Ishikawa (cell line): ENCODE results near the gene WNT8A.

Experiments
- CEBPB ChIP-seq: IDR thresholded peaks from 2 replicates; pipeline ENCODE4 v1.6.1; 2012
- EGR1 ChIP-seq: IDR thresholded peaks from 2 replicates; pipeline ENCODE4 v1.6.1; 2012
- EP300 ChIP-seq: IDR thresholded peaks from 2 replicates; pipeline ENCODE4 v1.6.1; 2012; ENCODE audit warnings: borderline replicate concordance
- FOXM1 ChIP-seq: IDR thresholded peaks from 2 replicates; pipeline ENCODE4 v1.6.1; 2012; ENCODE audit warnings: low read depth, borderline replicate concordance
- MAX ChIP-seq: IDR thresholded peaks from 2 replicates; pipeline ENCODE4 v1.6.1; 2012
- RAD21 ChIP-seq: IDR thresholded peaks from 2 replicates; pipeline ENCODE4 v1.6.1; 2012; ENCODE audit warnings: low read depth
- REST ChIP-seq: IDR thresholded peaks from 2 replicates; pipeline ENCODE4 v1.6.1; 2012; ENCODE audit warnings: low read depth, mild to moderate bottlenecking
- TEAD4 ChIP-seq: IDR thresholded peaks from 2 replicates; pipeline ENCODE4 v1.6.1; 2012
- YY1 ChIP-seq: IDR thresholded peaks from 2 replicates; pipeline ENCODE4 v1.6.1; 2012; ENCODE audit warnings: low read depth
- ZBTB7A ChIP-seq: IDR thresholded peaks from 2 replicates; pipeline ENCODE4 v1.6.1; 2012; ENCODE audit warnings: low read depth
- TF ChIP-seq, protein P1 (sequence below): IDR thresholded peaks from 2 replicates; pipeline ENCODE4 v1.6.1; 2012

DNA sequence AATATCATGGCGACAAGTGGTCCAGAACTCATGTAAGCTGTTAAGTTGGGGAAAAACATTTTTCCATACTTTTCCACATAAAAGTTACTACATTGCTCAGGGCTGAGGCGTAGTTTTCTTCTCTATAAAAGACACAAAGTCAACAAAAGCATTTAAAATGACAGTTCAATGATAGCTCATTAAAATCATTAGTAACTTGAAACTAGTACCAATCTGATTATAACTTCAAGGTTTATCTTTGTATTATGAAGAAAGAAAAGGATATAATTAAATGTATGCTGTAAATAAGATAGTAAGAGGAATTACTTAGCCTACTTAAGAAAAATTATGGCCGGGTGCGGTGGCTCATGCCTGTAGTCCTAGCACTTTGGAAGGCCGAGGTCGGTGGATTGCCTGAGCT lies 45.5 kb downstream of the WNT8A start:
- TF ChIP-seq EP300 (no peak), YY1 (no peak), RAD21 (no peak), MAX (no peak), CEBPB (no peak), REST (no peak), FOXM1 (no peak), EGR1 (no peak), ZBTB7A (no peak), TEAD4 (no peak)
- TF ChIP-seq, protein P1, sequence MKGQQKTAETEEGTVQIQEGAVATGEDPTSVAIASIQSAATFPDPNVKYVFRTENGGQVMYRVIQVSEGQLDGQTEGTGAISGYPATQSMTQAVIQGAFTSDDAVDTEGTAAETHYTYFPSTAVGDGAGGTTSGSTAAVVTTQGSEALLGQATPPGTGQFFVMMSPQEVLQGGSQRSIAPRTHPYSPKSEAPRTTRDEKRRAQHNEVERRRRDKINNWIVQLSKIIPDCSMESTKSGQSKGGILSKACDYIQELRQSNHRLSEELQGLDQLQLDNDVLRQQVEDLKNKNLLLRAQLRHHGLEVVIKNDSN, result no peak
